Kidney (tissue), 14 donors: ENCODE data around the gene ING3. TPM values are rescaled to one million over a fixed set of nuclear protein-coding genes. Genes with fewer than 3 reads are reported as not detected.

Experiments used
- DNase-seq, 5 donors: peaks; one replicate each; pipeline ENCODE4 v3.0.0-alpha.2; 2013 to 2020
- FAIRE-seq: peaks from 2 replicates; lab custom pipeline; 2012; peaks lifted over from hg19 to GRCh38; lab: Jason Lieb, UNC
- H3K27ac ChIP-seq, 2 donors: one replicate each; pipeline ENCODE4 v1.7.0; 2013; ENCODE audit warnings: low read depth in 2 of 2, low read length in 2 of 2, inconsistent platforms in 1 of 2
- H3K27me3 ChIP-seq: one replicate; pipeline ENCODE4 v1.7.1; 2013; ENCODE audit warnings: low read length, inconsistent platforms; ENCODE audit not compliant: control insufficient read depth, insufficient read depth
- H3K36me3 ChIP-seq, 3 donors: one replicate each; pipeline versions ENCODE4 v1.7.0 to v1.7.1; 2013; ENCODE audit warnings: low read length in 3 of 3, control low read depth in 1 of 3, inconsistent platforms in 1 of 3; ENCODE audit not compliant: insufficient read depth in 3 of 3, control insufficient read depth in 2 of 3
- H3K4me1 ChIP-seq, 3 donors: one replicate each; pipeline versions ENCODE4 v1.7.0 to v1.7.1; 2013; ENCODE audit warnings: low read length in 3 of 3, inconsistent platforms in 1 of 3, low read depth in 1 of 3; ENCODE audit not compliant: control insufficient read depth in 2 of 3, insufficient read depth in 2 of 3
- H3K4me3 ChIP-seq, 3 donors: one replicate each; pipeline versions ENCODE4 v1.7.0 to v1.8.1; 2013; ENCODE audit warnings: low read length in 3 of 3, control low read depth in 1 of 3, inconsistent platforms in 1 of 3
- H3K9ac ChIP-seq, 3 donors: one replicate each; pipeline versions ENCODE4 v1.7.0 to v1.7.1; 2013; ENCODE audit warnings: low read length in 3 of 3, control low read depth in 1 of 3, inconsistent platforms in 1 of 3
- H3K9me3 ChIP-seq, 3 donors: one replicate each; pipeline versions ENCODE4 v1.7.0 to v1.7.1; 2013; ENCODE audit warnings: low read length in 3 of 3, control low read depth in 1 of 3, inconsistent platforms in 1 of 3; ENCODE audit not compliant: control insufficient read depth in 2 of 3, insufficient read depth in 1 of 3
- CTCF ChIP-seq: IDR thresholded peaks from 3 replicates; pipeline ENCODE4 v1.5.1; 2012; ENCODE audit warnings: mild to moderate bottlenecking, moderate library complexity, borderline replicate concordance; ENCODE audit not compliant: insufficient read depth; ENCODE audit errors: extremely low read depth
- intact Hi-C: fragments of 100-400 bp; cut with DNase I; formaldehyde crosslinking; loops from one replicate; pipeline ENCODE4 v1.11.1; 2022
- polyA plus RNA-seq: library from polyadenylated mRNA; stranded (reverse); fragments of 350-450 nt; fragmentation: Illumina TruSeq; extraction: RNeasy Lipid Tissue Mini Kit (QIAGEN cat#74804); gene quantifications from one replicate; pipeline ENCODE4 v1.2.3, GENCODE V29; 2014; ENCODE audit warnings: low read depth, low replicate concordance; ENCODE audit not compliant: insufficient read depth
- total RNA-seq: library from RNA; stranded (reverse); fragmentation: NEBNext Ultra II Directional; extraction: Animal tissue kit (Norgen Biotek cat#: 25700); gene quantifications from one replicate; pipeline ENCODE4 v1.2.1, GENCODE V29; 2021
- donor health status: control.
- donor health status: control.
- donor health status: control.
- donor health status: control.
- donor health status: control.
- donor health status: DM: yes; HTN: yes; CAD: no.
- donor health status: Normal renal cell carcinoma (clear cell type).

The ING3 gene
- total and polyA plus RNA-seq, 2 donors from 2014 or later, result 5.2 to 20.8 TPM

GRCh38 chr7:121020249-121020988 is 69.8 kb downstream of the ING3 start:
- Histone ChIP-seq H3K36me3 (no peaks in the 10 kb centered on the region), H3K4me1 (no peaks in the 10 kb centered on the region), H3K9me3 (no peaks in the 10 kb centered on the region), H3K9ac (no peak overlapping the region), H3K27ac (no peak overlapping the region), H3K4me3 (no peak overlapping the region), H3K27me3 (no peaks in the 10 kb centered on the region)
- DNase-seq, result peak in 1 of 5 donors; percentile 45
- no peak for FAIRE-seq
- TF ChIP-seq CTCF, result no peak
- intact Hi-C loops, result no loop called here

GRCh38 chr7:121020989-121021969 is 70.7 kb downstream of the ING3 start:
- Histone ChIP-seq H3K27me3 (no peaks in the 10 kb centered on the region), H3K27ac (no peak overlapping the region), H3K36me3 (no peaks in the 10 kb centered on the region), H3K9ac (no peak overlapping the region), H3K4me3 (no peak overlapping the region), H3K4me1 (no peaks in the 10 kb centered on the region), H3K9me3 (no peaks in the 10 kb centered on the region)
- TF ChIP-seq CTCF, result no peak
- intact Hi-C loops, result no loop called here
- FAIRE-seq (no peak), DNase-seq (peak in 1 of 5 donors; percentile 59)

GRCh38 chr7:121023194-121023593 is 72.6 kb downstream of the ING3 start:
- H3K27ac ChIP-seq, result no peak overlapping the region

More at GRCh38 chr7:121023194-121023593, 72.6 kb downstream of the ING3 start:
- no peak overlapping the region for H3K9ac ChIP-seq
- DNase-seq (no peak), FAIRE-seq (no peak)
- H3K9me3 ChIP-seq, result no peaks in the 10 kb centered on the region
- peaks cover 0 to 3% (median 0%) of the 10 kb centered on the region in 3 donors for H3K4me1 ChIP-seq
- intact Hi-C loops, result no loop called here
- no peak overlapping the region for H3K4me3 ChIP-seq
- no peaks in the 10 kb centered on the region for H3K27me3 ChIP-seq
- no peak for TF ChIP-seq CTCF
- H3K36me3 ChIP-seq, result no peaks in the 10 kb centered on the region
